HFFc6 (cell line): Measurements from ENCODE around the gene TRIM34. TPM values are rescaled to one million over a fixed set of nuclear protein-coding genes. Genes with fewer than 3 reads are reported as not detected.

Source experiments
- DNase-seq: peaks from one replicate; pipeline ENCODE4 v3.0.0-alpha.2; 2018
- H3K27ac Mint-ChIP-seq: 2 replicates; pipeline ENCODE4 v1.8.0; 2020; ENCODE audit warnings: mild to moderate bottlenecking, mixed read lengths
- H3K27me3 Mint-ChIP-seq: 2 replicates; pipeline ENCODE4 v1.8.0; 2021; ENCODE audit warnings: mild to moderate bottlenecking, moderate library complexity, mixed read lengths; ENCODE audit not compliant: insufficient read depth
- H3K36me3 Mint-ChIP-seq: 2 replicates; pipeline ENCODE4 v1.8.0; 2021; ENCODE audit warnings: low read depth, mixed read lengths
- H3K4me1 Mint-ChIP-seq: 2 replicates; pipeline ENCODE4 v1.8.0; 2020; ENCODE audit warnings: low read depth, mixed read lengths
- H3K4me3 Mint-ChIP-seq: 2 replicates; pipeline ENCODE4 v1.8.0; 2020; ENCODE audit warnings: mild to moderate bottlenecking, moderate library complexity, mixed read lengths
- H3K9me3 Mint-ChIP-seq: 2 replicates; pipeline ENCODE4 v1.8.0; 2020; ENCODE audit warnings: mild to moderate bottlenecking, mixed read lengths
- CTCF ChIP-seq: fragments of 200-600 bp; sonication (generic); IDR thresholded peaks from 2 replicates; pipeline ENCODE4 v1.5.0; 2021; ENCODE audit warnings: antibody characterized with exemption, mild to moderate bottlenecking
- total RNA-seq, 6 experiments: library from RNA; stranded (reverse); fragmentation: NEBNext Ultra II Directional; extraction: Animal tissue kit (Norgen Biotek cat#: 25700); gene quantifications; 2 replicates in 1 of 6; 3 replicates in 5 of 6; pipeline ENCODE4 v1.2.3, GENCODE V29; 2021

The TRIM34 gene
- total RNA-seq, 6 experiments from 2014 or later: 3.8 to 6.9 (median 4.9) TPM

- H3K27me3 Mint-ChIP-seq: no peaks in the 10 kb centered on the region; the same call in 1 of the 2 replicates
- H3K9me3 Mint-ChIP-seq: no peaks in the 10 kb centered on the region
- H3K27ac Mint-ChIP-seq: peak overlapping the region; percentile 98; the same call in 1 of the 2 replicates
- H3K4me3 Mint-ChIP-seq: no peak overlapping the region
- H3K36me3 Mint-ChIP-seq: peaks cover 10% of the 10 kb centered on the region
- DNase-seq: no peak
- peaks cover 75% of the 10 kb centered on the region for H3K4me1 Mint-ChIP-seq
- no peak for TF ChIP-seq CTCF
These were observed 2.0 kb upstream of the TRIM34 start for GRCh38 chr11:5622802-5623201.

GRCh38 chr11:5625281-5625680 lies 480 bp downstream of the TRIM34 start:
- Mint-ChIP-seq H3K4me3 (peak overlapping the region; percentile 90), H3K27ac (peak overlapping the region; percentile 81), H3K27me3 (no peaks in the 10 kb centered on the region; the same call in 1 of the 2 replicates), H3K4me1 (peaks cover 53% of the 10 kb centered on the region), H3K36me3 (peaks cover 18% of the 10 kb centered on the region), H3K9me3 (no peaks in the 10 kb centered on the region)
- TF ChIP-seq CTCF: no peak
- DNase-seq: no peak

- peak; percentile 23 for DNase-seq
- peaks cover 44% of the 10 kb centered on the region for H3K4me1 Mint-ChIP-seq
- no peak for TF ChIP-seq CTCF
- peaks cover 20% of the 10 kb centered on the region for H3K36me3 Mint-ChIP-seq
- no peaks in the 10 kb centered on the region; the same call in 1 of the 2 replicates for H3K27me3 Mint-ChIP-seq
- H3K27ac Mint-ChIP-seq: peak overlapping the region; percentile 81
- H3K9me3 Mint-ChIP-seq: no peaks in the 10 kb centered on the region
- peak overlapping the region; percentile 90 for H3K4me3 Mint-ChIP-seq
These were observed 1.4 kb downstream of the TRIM34 start for GRCh38 chr11:5626196-5626595.

- no peaks in the 10 kb centered on the region for H3K9me3 Mint-ChIP-seq
- H3K27ac Mint-ChIP-seq: no peak overlapping the region
- no peak overlapping the region for H3K4me3 Mint-ChIP-seq
- no peaks in the 10 kb centered on the region; the same call in 1 of the 2 replicates for H3K27me3 Mint-ChIP-seq
- TF ChIP-seq CTCF: no peak
- peaks cover 34% of the 10 kb centered on the region for H3K36me3 Mint-ChIP-seq
- peaks cover 7% of the 10 kb centered on the region for H3K4me1 Mint-ChIP-seq
- DNase-seq: no peak
These were observed 6.6 kb downstream of the TRIM34 start for GRCh38 chr11:5631417-5631816.

- DNase-seq: no peak
- H3K36me3 Mint-ChIP-seq: peaks cover 28% of the 10 kb centered on the region
- peaks cover under 1% of the 10 kb centered on the region for H3K4me1 Mint-ChIP-seq
- H3K9me3 Mint-ChIP-seq: no peaks in the 10 kb centered on the region
- TF ChIP-seq CTCF: no peak
- no peak overlapping the region for H3K27ac Mint-ChIP-seq
- no peaks in the 10 kb centered on the region; the same call in 1 of the 2 replicates for H3K27me3 Mint-ChIP-seq
- no peak overlapping the region for H3K4me3 Mint-ChIP-seq
These were observed 7.3 kb downstream of the TRIM34 start for GRCh38 chr11:5631969-5632635.
